ENCODE data around the gene GNG12. TPM values are rescaled to one million over a fixed set of nuclear protein-coding genes. Genes with fewer than 3 reads are reported as not detected.

The GNG12 gene
- total and polyA plus RNA-seq, 9 of the 15 experiments (the other 6 are each of a cell fraction or from before 2014, with no cell fraction given): 2.6 to 6.0 (median 4.1) TPM

- TF ChIP-seq ZBTB40 (IDR thresholded peaks at IDR 0.05) (no peak), ZBTB40 (CRISPR knock-in tag; IDR thresholded peaks at IDR 0.05) (no peak), ZNF778 (CRISPR knock-in tag; IDR thresholded peaks at IDR 0.05) (no peak), HOMEZ (CRISPR knock-in tag; IDR thresholded peaks at IDR 0.05) (no peak), TARDBP (IDR thresholded peaks at IDR 0.05) (0 out of 2 replicates have a peak, but pooled peaks have one; percentile 21), MTA3 (IDR thresholded peaks at IDR 0.05; ENCODE audit: borderline replicate concordance) (peak; percentile 97), CEBPB (tag; IDR thresholded peaks at IDR 0.05) (no peak), ZNF318 (IDR thresholded peaks at IDR 0.05; ENCODE audit: borderline replicate concordance in 1 of 2, low read depth in 1 of 2) (no peak)
These were observed 148.2 kb downstream of the GNG12 start, which contains the start of gene GADD45A (continued) for GRCh38 chr1:67685067-67685557.

All from K562 (cell line).